ENCODE data around the gene RAD18.

The RAD18 gene

DNA sequence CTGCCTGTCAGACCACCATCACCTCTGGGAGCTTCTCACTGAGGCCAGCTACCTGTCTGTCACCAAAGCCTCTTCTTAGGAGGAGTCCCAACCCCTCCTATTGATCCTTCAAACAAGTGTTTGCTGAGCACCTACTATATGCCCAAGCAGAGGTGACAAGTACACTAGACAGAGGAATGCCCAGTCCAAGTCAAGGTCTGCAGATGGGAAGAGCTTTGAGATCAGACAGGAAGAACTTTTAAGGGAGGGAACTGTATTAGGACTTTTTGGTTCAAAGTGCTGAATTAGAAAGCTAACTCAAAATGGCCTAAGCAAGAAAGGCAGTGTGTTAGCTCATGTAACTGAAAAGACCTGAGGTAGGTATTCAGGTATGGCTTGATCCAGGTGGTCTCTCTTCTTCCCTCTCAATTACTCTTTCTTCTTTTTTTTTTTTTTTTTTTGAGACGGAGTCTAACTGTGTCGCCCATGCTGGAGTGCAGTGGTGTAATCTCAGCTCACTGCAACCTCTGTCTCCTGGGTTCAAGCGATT lies 3.6 kb upstream of the RAD18 start:
- H3K4ac ChIP-seq (ENCODE audit: low read depth, low read length) = no peak overlapping the region
- DNase-seq = no peak
- no peak overlapping the region for H2BK12ac ChIP-seq (ENCODE audit: low read length)
- H3K23ac ChIP-seq (ENCODE audit: low read length) = no peak overlapping the region
- no CpG with 5 or more reads among the region's 3 CpGs for WGBS (ENCODE audit: extremely low coverage, insufficient coverage, insufficient read length)
- no peaks in the 10 kb centered on the region for H3K27me3 ChIP-seq (ENCODE audit: insufficient read depth, low read length)
- no peak overlapping the region for H2BK120ac ChIP-seq (ENCODE audit: insufficient read depth, low read length, poor library complexity)
- H3K79me2 ChIP-seq (ENCODE audit: control insufficient read depth, insufficient read depth, low read length, poor library complexity) = peaks cover 3% of the 10 kb centered on the region
- no peak overlapping the region for H3K4me2 ChIP-seq (ENCODE audit: low read length)
- no peak overlapping the region for H4K12ac ChIP-seq (ENCODE audit: low read depth, low read length)
- H2AK5ac ChIP-seq (ENCODE audit: low read length) = peak overlapping the region; percentile 34
- H3K4me1 ChIP-seq (ENCODE audit: control insufficient read depth in 1 of 2, insufficient read depth in 2 of 2, low read length in 2 of 2) = peaks cover 0 to 10% of the 10 kb centered on the region in 2 experiments
- no peak overlapping the region for H3K9ac ChIP-seq (ENCODE audit: low read length)
- H3K18ac ChIP-seq (ENCODE audit: low read length) = no peak overlapping the region
- no peak overlapping the region for H4K91ac ChIP-seq (ENCODE audit: low read depth, low read length)
- no peaks in the 10 kb centered on the region for H3K36me3 ChIP-seq (ENCODE audit: control insufficient read depth in 1 of 2, insufficient read depth in 2 of 2, low read length in 2 of 2)
- H4K8ac ChIP-seq (ENCODE audit: low read depth, low read length) = no peak overlapping the region
- peaks cover 6% of the 10 kb centered on the region for H3K79me1 ChIP-seq (ENCODE audit: low read length)
- no peaks in the 10 kb centered on the region for H3K9me3 ChIP-seq (ENCODE audit: insufficient read depth, low read depth, low read length)
- H2AFZ ChIP-seq (ENCODE audit: insufficient read depth, low read length, poor library complexity) = no peak overlapping the region
- no peak overlapping the region for H3K4me3 ChIP-seq (ENCODE audit: low read depth, low read length)
- H3K14ac ChIP-seq (ENCODE audit: low read length) = no peak overlapping the region
- no peak overlapping the region for H2BK5ac ChIP-seq (ENCODE audit: low read depth, low read length, poor library complexity)
- no peak overlapping the region for H3K27ac ChIP-seq (ENCODE audit: low read depth, low read length)

- H2BK5ac ChIP-seq (ENCODE audit: low read depth, low read length, poor library complexity) = no peak overlapping the region
- H2AK5ac ChIP-seq (ENCODE audit: low read length) = peak overlapping the region; percentile 34
- H3K9ac ChIP-seq (ENCODE audit: low read length) = no peak overlapping the region
- H3K9me3 ChIP-seq (ENCODE audit: insufficient read depth, low read depth, low read length) = no peaks in the 10 kb centered on the region
- H4K12ac ChIP-seq (ENCODE audit: low read depth, low read length) = no peak overlapping the region
- H3K14ac ChIP-seq (ENCODE audit: low read length) = no peak overlapping the region
- no peak for DNase-seq
- H3K18ac ChIP-seq (ENCODE audit: low read length) = no peak overlapping the region
- H4K91ac ChIP-seq (ENCODE audit: low read depth, low read length) = no peak overlapping the region
- H2BK12ac ChIP-seq (ENCODE audit: low read length) = no peak overlapping the region
- WGBS (ENCODE audit: extremely low coverage, insufficient coverage, insufficient read length) = no CpG with 5 or more reads among the region's 2 CpGs
- no peak overlapping the region for H3K4me2 ChIP-seq (ENCODE audit: low read length)
- no peak overlapping the region for H3K4ac ChIP-seq (ENCODE audit: low read depth, low read length)
- H3K79me1 ChIP-seq (ENCODE audit: low read length) = peaks cover 6% of the 10 kb centered on the region
- no peaks in the 10 kb centered on the region for H3K36me3 ChIP-seq (ENCODE audit: control insufficient read depth in 1 of 2, insufficient read depth in 2 of 2, low read length in 2 of 2)
- peaks cover 3% of the 10 kb centered on the region for H3K79me2 ChIP-seq (ENCODE audit: control insufficient read depth, insufficient read depth, low read length, poor library complexity)
- no peak overlapping the region for H2BK120ac ChIP-seq (ENCODE audit: insufficient read depth, low read length, poor library complexity)
- H3K27ac ChIP-seq (ENCODE audit: low read depth, low read length) = no peak overlapping the region
- peaks cover 0 to 10% of the 10 kb centered on the region in 2 experiments for H3K4me1 ChIP-seq (ENCODE audit: control insufficient read depth in 1 of 2, insufficient read depth in 2 of 2, low read length in 2 of 2)
- H2AFZ ChIP-seq (ENCODE audit: insufficient read depth, low read length, poor library complexity) = no peak overlapping the region
- no peak overlapping the region for H4K8ac ChIP-seq (ENCODE audit: low read depth, low read length)
- no peaks in the 10 kb centered on the region for H3K27me3 ChIP-seq (ENCODE audit: insufficient read depth, low read length)
- H3K4me3 ChIP-seq (ENCODE audit: low read depth, low read length) = no peak overlapping the region
- no peak overlapping the region for H3K23ac ChIP-seq (ENCODE audit: low read length)
Measured at GRCh38 chr3:8966150-8966819, 3.0 kb upstream of the RAD18 start.

GRCh38 chr3:8964436-8965370 lies 1.4 kb upstream of the RAD18 start:
- H2AK5ac ChIP-seq (ENCODE audit: low read length) = no peak overlapping the region
- H3K36me3 ChIP-seq (ENCODE audit: control insufficient read depth in 1 of 2, insufficient read depth in 2 of 2, low read length in 2 of 2) = no peaks in the 10 kb centered on the region
- no peak overlapping the region for H3K27ac ChIP-seq (ENCODE audit: low read depth, low read length)
- H3K4me3 ChIP-seq (ENCODE audit: low read depth, low read length) = no peak overlapping the region
- H4K91ac ChIP-seq (ENCODE audit: low read depth, low read length) = no peak overlapping the region
- no peak overlapping the region for H4K8ac ChIP-seq (ENCODE audit: low read depth, low read length)
- no peak overlapping the region for H2BK12ac ChIP-seq (ENCODE audit: low read length)
- H3K9ac ChIP-seq (ENCODE audit: low read length) = no peak overlapping the region
- H3K14ac ChIP-seq (ENCODE audit: low read length) = no peak overlapping the region
- no peak overlapping the region for H4K12ac ChIP-seq (ENCODE audit: low read depth, low read length)
- H3K79me2 ChIP-seq (ENCODE audit: control insufficient read depth, insufficient read depth, low read length, poor library complexity) = peaks cover 3% of the 10 kb centered on the region
- H2AFZ ChIP-seq (ENCODE audit: insufficient read depth, low read length, poor library complexity) = no peak overlapping the region
- H3K18ac ChIP-seq (ENCODE audit: low read length) = no peak overlapping the region
- peaks cover 0 to 10% of the 10 kb centered on the region in 2 experiments for H3K4me1 ChIP-seq (ENCODE audit: control insufficient read depth in 1 of 2, insufficient read depth in 2 of 2, low read length in 2 of 2)
- peak in 1 of 2 donors; percentile 22 for DNase-seq
- H3K9me3 ChIP-seq (ENCODE audit: insufficient read depth, low read depth, low read length) = no peaks in the 10 kb centered on the region
- H3K4ac ChIP-seq (ENCODE audit: low read depth, low read length) = no peak overlapping the region
- H2BK5ac ChIP-seq (ENCODE audit: low read depth, low read length, poor library complexity) = no peak overlapping the region
- H2BK120ac ChIP-seq (ENCODE audit: insufficient read depth, low read length, poor library complexity) = no peak overlapping the region
- H3K79me1 ChIP-seq (ENCODE audit: low read length) = peaks cover 6% of the 10 kb centered on the region
- H3K23ac ChIP-seq (ENCODE audit: low read length) = no peak overlapping the region
- H3K27me3 ChIP-seq (ENCODE audit: insufficient read depth, low read length) = no peaks in the 10 kb centered on the region
- no CpG with 5 or more reads among the region's 11 CpGs for WGBS (ENCODE audit: extremely low coverage, insufficient coverage, insufficient read length)
- H3K4me2 ChIP-seq (ENCODE audit: low read length) = no peak overlapping the region

DNA sequence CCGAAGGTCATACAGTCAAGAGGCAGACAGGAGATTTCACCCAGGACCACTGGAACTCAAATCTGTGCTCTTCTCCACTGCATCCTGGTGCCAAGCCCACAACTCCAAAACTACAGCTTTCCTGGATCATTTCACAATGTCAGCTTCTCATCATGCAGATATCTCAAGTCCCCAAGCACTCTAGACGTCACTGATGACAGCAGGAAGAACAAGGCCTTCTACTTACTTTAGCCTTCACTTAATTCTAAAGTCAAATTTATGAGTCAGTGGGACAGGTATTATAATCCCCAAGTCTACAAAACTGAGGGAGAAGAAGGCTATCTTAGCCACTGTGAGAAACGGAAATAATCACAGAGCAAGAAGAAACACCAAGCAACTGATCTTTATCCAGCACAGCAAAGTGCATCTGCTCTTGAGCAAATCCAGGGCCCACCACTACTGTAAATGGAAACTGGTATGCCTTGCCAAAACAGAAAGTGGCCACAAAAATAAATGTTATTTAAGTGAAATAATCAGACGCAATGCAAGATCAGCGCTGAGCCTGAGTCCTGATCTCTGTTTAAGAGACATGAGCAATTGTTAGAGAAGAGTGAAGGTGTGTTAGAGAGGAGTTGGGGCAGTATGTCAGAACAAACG lies 928 bp downstream of the RAD18 start:
- Histone ChIP-seq H3K23ac (ENCODE audit: low read length) (no peak overlapping the region), H2BK5ac (ENCODE audit: low read depth, low read length, poor library complexity) (no peak overlapping the region), H2BK120ac (ENCODE audit: insufficient read depth, low read length, poor library complexity) (no peak overlapping the region), H4K8ac (ENCODE audit: low read depth, low read length) (no peak overlapping the region), H4K91ac (ENCODE audit: low read depth, low read length) (no peak overlapping the region), H3K9ac (ENCODE audit: low read length) (no peak overlapping the region), H3K18ac (ENCODE audit: low read length) (no peak overlapping the region), H3K79me2 (ENCODE audit: control insufficient read depth, insufficient read depth, low read length, poor library complexity) (peaks cover 3% of the 10 kb centered on the region), H2AFZ (ENCODE audit: insufficient read depth, low read length, poor library complexity) (no peak overlapping the region), H2BK12ac (ENCODE audit: low read length) (no peak overlapping the region), H3K27ac (ENCODE audit: low read depth, low read length) (no peak overlapping the region), H3K79me1 (ENCODE audit: low read length) (peaks cover 6% of the 10 kb centered on the region), H3K9me3 (ENCODE audit: insufficient read depth, low read depth, low read length) (no peaks in the 10 kb centered on the region), H3K4me3 (ENCODE audit: low read depth, low read length) (no peak overlapping the region), H4K12ac (ENCODE audit: low read depth, low read length) (no peak overlapping the region), H2AK5ac (ENCODE audit: low read length) (no peak overlapping the region), H3K27me3 (ENCODE audit: insufficient read depth, low read length) (no peaks in the 10 kb centered on the region), H3K4me1 (ENCODE audit: control insufficient read depth in 1 of 2, insufficient read depth in 2 of 2, low read length in 2 of 2) (peaks cover 0 to 10% of the 10 kb centered on the region in 2 experiments), H3K4ac (ENCODE audit: low read depth, low read length) (peak overlapping the region; percentile 53), H3K14ac (ENCODE audit: low read length) (no peak overlapping the region), H3K36me3 (ENCODE audit: control insufficient read depth in 1 of 2, insufficient read depth in 2 of 2, low read length in 2 of 2) (peaks cover 0 to 4% of the 10 kb centered on the region in 2 experiments), H3K4me2 (ENCODE audit: low read length) (peak overlapping the region; percentile 78)
- WGBS (ENCODE audit: extremely low coverage, insufficient coverage, insufficient read length) = no CpG with 5 or more reads among the region's 6 CpGs
- DNase-seq = no peak
